ENCODE data around the gene MYO1E.

- TF ChIP-seq POLR2AphosphoS5 (IDR thresholded peaks at IDR 0.05; ENCODE audit: low read depth, low read length) (no peak), POLR2A (IDR thresholded peaks at IDR 0.05; ENCODE audit: low read depth, low read length) (no peak), TAF1 (IDR thresholded peaks at IDR 0.05; ENCODE audit: low read depth, low read length) (no peak), SPI1 (IDR thresholded peaks at IDR 0.05; ENCODE audit: low read depth, low read length) (no peak), PAX5 (IDR thresholded peaks at IDR 0.05; ENCODE audit: insufficient read depth, low read length, severe bottlenecking) (no peak), POU2F2 (IDR thresholded peaks at IDR 0.05; ENCODE audit: low read depth, low read length) (no peak)
These were observed 33.8 kb upstream of the MYO1E start for GRCh38 chr15:59406446-59406845.
